OCI-LY7 (cell line): ENCODE data around the gene AIRE. TPM values are rescaled to one million over a fixed set of nuclear protein-coding genes. Genes with fewer than 3 reads are reported as not detected.

Source experiments
- small RNA-seq: library from RNA; depleted of rRNA; stranded (forward); fragments of <200 nt; gene quantifications from one replicate; pipeline ENCODE3, GENCODE V24; 2014
- total RNA-seq, 2 experiments: library from RNA; depleted of rRNA in 1 of 2; stranded (reverse); fragments of >200 nt in 1 of 2; shearing (Covaris generic) in 1 of 2; gene quantifications; 2 replicates each; pipeline ENCODE4 v1.2.3, GENCODE V29; 2014 to 2022

The AIRE gene
- total RNA-seq, 2 experiments from 2014 or later, result not detected

Small RNA genes within 50 kb of the gene (small RNA-seq; reads per million reads assigned to genes)
- not detected for gene AP001059.3

Other genes starting within 250 kb of the AIRE start
- gene PWP2, start 178.5 kb upstream of the AIRE start, total RNA-seq (2014; rRNA removed; shearing (Covaris generic)), result 2.5 and 8.2 TPM in 2 replicates
- 8.4 and 11.5 TPM in 2 replicates for gene PWP2, start 178.5 kb upstream of the AIRE start, total RNA-seq (2022)
- gene GATD3, start 152.2 kb upstream of the AIRE start, total RNA-seq (2014; rRNA removed; shearing (Covaris generic)), result 6.6 TPM in 2 replicates
- 24.1 and 28.1 TPM in 2 replicates for gene GATD3, start 152.2 kb upstream of the AIRE start, total RNA-seq (2022)
- 4.1 and 5.2 TPM in 2 replicates for gene ICOSLG, start 44.9 kb upstream of the AIRE start, total RNA-seq (2014; rRNA removed; shearing (Covaris generic))
- 8.3 and 8.6 TPM in 2 replicates for gene ICOSLG, start 44.9 kb upstream of the AIRE start, total RNA-seq (2022)
- gene DNMT3L, start 24.0 kb upstream of the AIRE start, total RNA-seq (2014; rRNA removed; shearing (Covaris generic)), result not detected in 2 replicates
- gene DNMT3L, start 24.0 kb upstream of the AIRE start, total RNA-seq (2022), result not detected in 2 replicates
- gene PFKL, start 14.2 kb downstream of the AIRE start, total RNA-seq (2014; rRNA removed; shearing (Covaris generic)), result 102 and 111 TPM in 2 replicates
- gene PFKL, start 14.2 kb downstream of the AIRE start, total RNA-seq (2022), result 123 and 128 TPM in 2 replicates
- gene CFAP410, start 53.5 kb downstream of the AIRE start, total RNA-seq (2014; rRNA removed; shearing (Covaris generic)), result 11.9 and 20.6 TPM in 2 replicates
- gene CFAP410, start 53.5 kb downstream of the AIRE start, total RNA-seq (2022), result 15.0 and 15.1 TPM in 2 replicates
- 1.8 and 2.8 TPM in 2 replicates for gene TRPM2, start 67.7 kb downstream of the AIRE start, total RNA-seq (2014; rRNA removed; shearing (Covaris generic))
- 3.8 and 7.1 TPM in 2 replicates for gene TRPM2, start 67.7 kb downstream of the AIRE start, total RNA-seq (2022)
- not detected in 2 replicates for gene LRRC3, start 169.6 kb downstream of the AIRE start, total RNA-seq (2014; rRNA removed; shearing (Covaris generic))
- not detected in 2 replicates for gene LRRC3, start 169.6 kb downstream of the AIRE start, total RNA-seq (2022)